ELF-1 (cell line): Measurements from ENCODE around the gene CCNL2.
"Not testable (repeated sequence)": the region's sequence is repeated elsewhere in the genome, so short reads cannot be mapped to it uniquely, and the experiment has no call there.

Source experiments
- DNase-seq: peaks from one replicate; pipeline ENCODE4 v3.0.0-alpha.2; 2016; ENCODE audit warnings: low read depth, low spot score

Gene CCNL2

GRCh38 chr1:1432274-1432950 lies 33.3 kb upstream of the CCNL2 start:
- no peak for DNase-seq

GRCh38 chr1:1431845-1432273 lies 32.7 kb upstream of the CCNL2 start:
- peak; percentile 73 for DNase-seq

GRCh38 chr1:1430992-1431844 lies 32.1 kb upstream of the CCNL2 start:
- DNase-seq = no peak

- peak; percentile 86 for DNase-seq
Measured at GRCh38 chr1:1430114-1430982, 31.2 kb upstream of the CCNL2 start.

GRCh38 chr1:1429671-1430073 lies 30.5 kb upstream of the CCNL2 start:
- DNase-seq = no peak

GRCh38 chr1:1428967-1429366 lies 29.8 kb upstream of the CCNL2 start:
- not testable (repeated sequence) for DNase-seq

- DNase-seq = no peak
Measured at GRCh38 chr1:1428174-1428573, 29.0 kb upstream of the CCNL2 start.

- no peak for DNase-seq
Measured at GRCh38 chr1:1427820-1428148, 28.6 kb upstream of the CCNL2 start.

- DNase-seq = no peak
Measured at GRCh38 chr1:1427106-1427819, 28.1 kb upstream of the CCNL2 start.

- DNase-seq = peak; percentile 16
Measured at GRCh38 chr1:1426496-1427105, 27.5 kb upstream of the CCNL2 start.

GRCh38 chr1:1425753-1426495 lies 26.8 kb upstream of the CCNL2 start:
- no peak for DNase-seq

- no peak for DNase-seq
Measured at GRCh38 chr1:1425426-1425752, 26.3 kb upstream of the CCNL2 start.

GRCh38 chr1:1424707-1425106 lies 25.6 kb upstream of the CCNL2 start:
- DNase-seq = no peak

GRCh38 chr1:1423245-1423597 lies 24.1 kb upstream of the CCNL2 start:
- DNase-seq = no peak

- DNase-seq = peak; percentile 93
Measured at GRCh38 chr1:1422465-1423244, 23.5 kb upstream of the CCNL2 start.

GRCh38 chr1:1421907-1422464 lies 22.9 kb upstream of the CCNL2 start:
- no peak for DNase-seq

GRCh38 chr1:1421147-1421906 lies 22.2 kb upstream of the CCNL2 start, which contains the start of gene ANKRD65:
Gene ANKRD65 (minus strand): TSS chr1:1421276. CDS start chr1:1421005, 271 bp downstream.
- no peak for DNase-seq

- no peak for DNase-seq
Measured at GRCh38 chr1:1420654-1421141, 21.6 kb upstream of the CCNL2 start.
